ENCODE data around the gene GRIK3.

Gene GRIK3

GRCh38 chr1:37016121-37016520 lies 18.2 kb downstream of the GRIK3 start:
- DNase-seq (ENCODE audit: low read depth in 1 of 2, low spot score in 1 of 2): no peak

- DNase-seq (ENCODE audit: low read depth in 1 of 2, low spot score in 1 of 2): no peak
These were observed 18.6 kb downstream of the GRIK3 start for GRCh38 chr1:37015713-37016112.

GRCh38 chr1:37012226-37012625 lies 22.1 kb downstream of the GRIK3 start:
- no peak for DNase-seq (ENCODE audit: low read depth in 1 of 2, low spot score in 1 of 2)

DNA sequence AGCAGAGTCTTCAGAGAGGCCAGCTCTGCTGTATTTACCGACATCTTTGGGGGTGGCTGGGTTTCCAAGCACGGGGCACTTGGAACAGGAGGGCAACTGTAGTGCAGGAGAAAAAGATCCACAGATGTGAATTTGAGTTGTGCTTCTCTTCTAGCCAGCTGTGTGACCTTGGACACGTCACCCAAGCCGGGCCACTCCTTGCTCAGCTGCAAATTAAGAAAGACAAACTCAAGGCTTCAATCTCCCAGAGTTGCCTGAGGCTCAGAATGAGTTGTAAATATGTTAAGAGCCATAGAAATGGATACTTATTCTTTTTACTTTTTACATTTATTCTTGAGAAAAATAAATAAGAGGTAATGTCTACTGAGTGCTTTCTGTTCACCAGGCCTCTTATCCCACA lies 24.3 kb downstream of the GRIK3 start:
- no peak for DNase-seq (ENCODE audit: low read depth in 1 of 2, low spot score in 1 of 2)

- DNase-seq (ENCODE audit: low read depth in 1 of 2, low spot score in 1 of 2): no peak
These were observed 24.8 kb downstream of the GRIK3 start for GRCh38 chr1:37009521-37009920.

DNA sequence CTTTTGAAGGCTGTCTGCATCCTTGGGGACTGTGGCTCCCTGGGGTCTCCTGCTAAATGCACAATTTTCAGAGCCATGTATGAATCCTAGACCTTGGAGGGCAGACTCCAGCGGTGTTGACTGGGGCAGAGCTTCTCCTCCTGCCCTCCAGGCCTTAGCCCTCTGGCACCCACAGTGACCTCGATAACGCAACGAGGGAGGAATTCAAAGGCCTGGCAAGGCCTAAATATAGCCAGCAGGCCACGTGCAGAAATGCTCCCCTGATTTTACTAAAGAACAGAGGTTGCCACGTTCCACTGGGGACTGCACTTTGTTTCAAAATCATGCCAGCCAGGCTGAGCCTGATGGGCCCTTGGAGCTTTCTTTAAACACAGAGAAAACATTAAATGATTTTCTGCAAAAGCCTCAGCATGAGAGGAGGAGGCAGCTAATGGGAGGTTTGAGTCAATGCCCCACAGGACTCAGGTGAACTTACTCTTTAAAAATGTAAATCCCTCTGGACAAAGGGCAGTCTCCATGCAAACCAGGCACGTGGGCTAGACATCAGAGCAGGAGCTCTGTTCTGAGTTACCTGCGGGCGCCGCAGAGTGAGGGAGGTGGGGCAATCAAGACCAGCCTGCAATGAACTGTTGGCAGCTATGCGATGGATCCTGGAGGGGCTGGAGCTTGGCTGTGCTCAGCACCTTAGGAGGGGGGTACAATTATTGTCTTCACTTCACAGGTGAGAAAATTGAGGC lies 28.0 kb downstream of the GRIK3 start:
- DNase-seq (ENCODE audit: low read depth in 1 of 2, low spot score in 1 of 2): no peak

DNA sequence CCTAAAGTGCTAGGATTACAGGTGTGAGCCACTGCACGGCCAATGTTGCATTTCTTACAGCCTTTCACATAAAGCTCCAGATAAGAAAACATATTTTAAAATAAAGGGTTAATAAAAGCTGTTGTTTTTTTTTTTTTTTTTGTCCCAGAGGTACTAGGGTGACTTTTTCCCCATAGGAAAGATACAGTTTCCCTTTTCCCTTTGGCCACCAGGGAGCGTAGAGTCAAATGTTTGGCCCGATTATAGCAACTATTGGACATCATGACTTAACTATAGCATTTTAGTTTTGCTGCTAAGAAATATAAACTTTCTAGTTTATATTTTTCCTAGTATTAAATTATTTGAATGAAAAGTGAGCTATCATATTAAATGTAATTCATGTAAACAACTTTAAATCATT lies 31.4 kb downstream of the GRIK3 start:
- no peak for DNase-seq (ENCODE audit: low read depth in 1 of 2, low spot score in 1 of 2)

DNA sequence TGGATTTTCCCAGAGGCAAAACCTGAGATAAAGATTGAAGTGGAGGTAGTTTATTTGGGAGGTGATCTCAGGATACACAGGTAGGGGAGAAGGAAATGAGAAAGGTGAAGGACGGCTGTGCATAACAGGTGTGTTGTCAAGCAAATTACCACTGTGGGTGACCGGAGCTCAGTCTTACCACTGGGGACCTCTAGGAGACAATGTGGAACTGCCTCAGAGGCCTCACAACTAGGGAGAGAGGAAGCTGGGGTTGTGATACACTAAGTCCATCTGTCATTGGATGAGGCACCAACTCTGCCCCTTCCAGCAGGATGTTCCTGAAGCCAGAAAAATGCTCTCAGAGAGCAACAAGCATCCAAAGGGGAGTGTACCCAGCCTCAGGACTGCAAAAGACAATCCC lies 32.6 kb downstream of the GRIK3 start:
- no peak for DNase-seq (ENCODE audit: low read depth in 1 of 2, low spot score in 1 of 2)

DNA sequence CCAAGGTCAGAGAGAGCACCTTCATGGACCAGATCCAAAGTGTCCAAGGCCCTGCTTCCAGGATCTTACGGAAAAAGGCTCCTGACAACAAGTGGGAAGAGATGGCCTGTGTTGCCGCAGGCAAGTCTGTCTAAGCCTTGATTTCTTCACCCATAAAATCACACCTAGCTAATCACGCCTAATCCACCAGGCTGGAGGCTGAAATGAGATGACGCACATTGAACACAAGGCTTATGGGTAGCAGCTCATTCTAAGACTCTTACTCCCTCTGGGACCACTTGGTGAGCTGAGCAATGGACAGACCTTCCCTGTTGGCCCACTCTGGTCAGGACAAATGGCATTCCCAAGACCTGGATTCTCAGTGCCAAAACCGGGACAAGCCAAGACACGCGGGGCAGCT lies 38.2 kb downstream of the GRIK3 start:
- no peak for DNase-seq (ENCODE audit: low read depth in 1 of 2, low spot score in 1 of 2)

GRCh38 chr1:36994868-36995267 lies 39.4 kb downstream of the GRIK3 start:
- DNase-seq (ENCODE audit: low read depth in 1 of 2, low spot score in 1 of 2): no peak

GRCh38 chr1:36994294-36994693 lies 40.0 kb downstream of the GRIK3 start:
- DNase-seq (ENCODE audit: low read depth in 1 of 2, low spot score in 1 of 2): no peak

GRCh38 chr1:36992139-36992943 lies 42.0 kb downstream of the GRIK3 start:
- DNase-seq (ENCODE audit: low read depth in 1 of 2, low spot score in 1 of 2): no peak

GRCh38 chr1:36991551-36991950 lies 42.8 kb downstream of the GRIK3 start:
- no peak for DNase-seq (ENCODE audit: low read depth in 1 of 2, low spot score in 1 of 2)

DNA sequence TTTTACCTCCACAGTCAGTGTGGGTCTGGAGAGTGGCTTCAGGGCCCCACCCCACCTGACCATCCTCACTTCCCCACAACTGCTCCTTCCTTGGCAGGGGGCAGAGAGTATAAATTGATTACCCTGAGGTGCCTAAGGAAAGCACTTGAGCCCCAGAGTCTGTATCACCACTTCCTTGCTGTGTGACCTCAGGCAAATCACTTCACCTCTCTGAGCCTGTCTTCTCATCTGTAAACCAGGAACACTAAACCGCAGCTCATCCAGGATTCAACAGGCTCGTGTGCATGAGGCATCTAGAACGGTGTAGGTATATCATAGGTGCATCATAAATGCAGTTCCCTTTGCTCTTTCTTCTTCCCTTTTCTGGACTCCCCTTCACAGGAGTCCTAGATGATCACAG lies 43.4 kb downstream of the GRIK3 start:
- no peak for DNase-seq (ENCODE audit: low read depth in 1 of 2, low spot score in 1 of 2)

DNA sequence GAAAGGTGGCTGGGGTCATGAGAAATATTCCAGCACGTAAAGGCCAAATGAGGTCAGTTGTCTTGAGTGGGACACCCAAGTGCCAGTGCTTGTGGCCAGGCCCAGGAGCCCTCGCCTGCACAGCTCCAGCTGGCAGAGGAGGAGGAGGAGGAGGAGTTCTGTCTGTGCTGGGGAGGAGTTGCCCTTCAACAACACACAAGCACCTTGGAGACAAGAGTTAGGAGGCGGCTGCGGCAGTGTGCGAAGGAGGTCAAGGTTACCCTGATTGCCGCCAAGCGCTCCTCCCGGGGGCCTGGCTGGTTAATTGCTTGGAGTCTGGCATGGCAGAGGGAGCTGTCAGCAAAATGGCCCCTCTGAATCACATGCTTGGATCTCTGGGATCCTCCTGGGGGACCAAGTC lies 45.1 kb downstream of the GRIK3 start:
- no peak for DNase-seq (ENCODE audit: low read depth in 1 of 2, low spot score in 1 of 2)

- DNase-seq (ENCODE audit: low read depth in 1 of 2, low spot score in 1 of 2): no peak
These were observed 45.5 kb downstream of the GRIK3 start for GRCh38 chr1:36988741-36989193.

DNA sequence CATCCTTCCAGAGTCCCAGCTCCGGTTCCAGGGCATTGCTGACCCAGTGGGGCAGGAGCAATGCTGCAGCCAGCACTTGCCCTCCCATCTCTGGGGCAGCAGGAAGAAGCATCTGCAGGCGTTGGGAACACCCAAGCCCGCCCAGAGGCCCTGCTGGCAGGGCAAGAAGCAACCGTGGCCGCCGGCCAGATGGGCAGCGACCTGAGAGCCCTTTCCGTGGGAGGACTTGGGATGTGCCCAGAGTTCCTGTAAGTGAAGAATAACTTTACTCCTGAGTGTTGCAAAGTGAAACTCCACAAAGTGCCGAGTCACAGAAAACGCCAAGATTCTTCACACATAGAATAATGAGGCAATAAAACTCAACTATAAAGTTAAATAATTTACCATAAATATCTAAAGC lies 46.0 kb downstream of the GRIK3 start:
- DNase-seq (ENCODE audit: low read depth in 1 of 2, low spot score in 1 of 2): no peak

GRCh38 chr1:36987276-36987675 lies 47.0 kb downstream of the GRIK3 start:
- DNase-seq (ENCODE audit: low read depth in 1 of 2, low spot score in 1 of 2): no peak

DNA sequence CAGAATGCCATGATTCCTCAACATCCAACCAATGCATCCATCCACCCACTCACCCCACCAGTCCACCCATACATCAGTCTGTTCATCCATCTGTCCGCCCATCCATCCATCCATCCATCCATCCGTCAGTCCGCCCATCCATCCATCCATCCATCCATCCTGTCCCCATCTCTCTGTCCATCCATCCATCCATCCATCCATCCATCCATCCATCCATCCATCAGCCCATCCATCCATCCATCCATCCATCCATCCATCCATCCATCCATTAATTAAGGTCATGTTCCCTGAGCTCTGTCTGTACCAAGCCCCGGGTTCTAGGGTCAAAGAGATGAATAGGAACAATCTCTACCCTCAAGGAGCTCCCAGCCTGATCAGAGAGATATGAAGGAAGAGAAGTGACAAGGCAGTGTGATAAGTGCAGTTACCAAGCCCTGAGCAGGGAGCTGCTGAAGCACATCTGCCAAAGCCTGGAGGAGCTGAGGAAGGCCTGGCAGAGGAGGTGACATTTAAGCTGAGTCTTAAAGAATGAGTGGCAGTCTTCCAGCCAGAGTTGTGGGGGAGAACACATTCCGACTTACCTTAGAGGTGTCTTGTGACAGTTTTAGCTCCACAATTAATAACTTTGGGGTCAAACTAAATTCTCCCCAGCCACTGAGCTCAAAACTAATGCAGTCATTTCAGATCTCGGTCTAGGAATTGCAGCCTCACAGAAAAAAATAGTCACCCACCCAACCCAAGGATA lies 47.9 kb downstream of the GRIK3 start:
- no peak for DNase-seq (ENCODE audit: low read depth in 1 of 2, low spot score in 1 of 2)

DNA sequence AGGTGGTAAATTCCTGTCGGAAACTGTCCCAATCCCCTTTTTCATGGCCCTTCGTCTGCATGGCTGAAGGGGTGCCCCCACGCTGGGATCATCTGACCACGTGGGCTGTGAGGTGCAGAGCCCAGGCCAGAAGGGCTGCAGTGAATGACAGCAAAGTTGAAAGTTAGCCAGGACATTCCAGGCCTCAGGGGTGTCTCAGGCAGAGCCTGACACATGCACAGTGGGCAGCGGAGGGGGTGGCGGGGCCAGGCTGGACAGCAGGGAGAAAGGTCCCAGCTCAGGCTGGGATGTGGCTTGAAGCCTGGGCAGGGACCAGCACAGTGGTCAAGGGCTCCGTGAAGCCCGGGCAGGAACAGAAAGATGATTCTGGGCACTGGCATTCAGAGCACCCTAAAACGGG lies 49.6 kb downstream of the GRIK3 start:
- no peak for DNase-seq (ENCODE audit: low read depth in 1 of 2, low spot score in 1 of 2)

DNA sequence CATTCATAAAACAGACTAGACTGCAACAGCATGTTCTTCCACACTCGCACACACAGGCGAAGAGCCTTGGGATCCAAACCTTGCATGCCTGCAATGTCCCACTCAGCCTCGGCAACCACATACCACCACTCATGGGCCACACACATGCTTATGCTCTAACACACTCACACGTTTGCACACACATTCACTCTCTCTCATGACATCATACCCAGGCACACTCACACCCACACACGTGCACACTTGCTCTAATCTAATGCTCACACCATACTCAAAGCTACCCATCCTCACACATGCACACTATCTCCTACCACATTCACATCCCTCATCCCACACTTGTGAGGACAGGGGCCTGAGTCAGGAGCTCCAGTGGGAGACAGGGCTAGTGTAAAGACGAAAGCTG lies 50.3 kb downstream of the GRIK3 start:
- no peak for DNase-seq (ENCODE audit: low read depth in 1 of 2, low spot score in 1 of 2)

- DNase-seq (ENCODE audit: low read depth in 1 of 2, low spot score in 1 of 2): no peak
These were observed 51.6 kb downstream of the GRIK3 start for GRCh38 chr1:36982709-36983108.
